GM19372 (cell line): ENCODE measurements around the gene KASH5.
A peak's percentile ranks its signal among the peaks of the same experiment; 100 is the strongest.
"Not testable (repeated sequence)": the region's sequence is repeated elsewhere in the genome, so short reads cannot be mapped to it uniquely, and the experiment has no call there.

Experiments
- ATAC-seq: cut with Tn5 transposase; IDR thresholded peaks from one replicate; pipeline ENCODE4 v1.9.1; 2021; ENCODE audit warnings: mild to moderate bottlenecking, low read depth, moderate library complexity; ENCODE audit not compliant: unreplicated experiment

Gene KASH5

GRCh38 chr19:49453013-49453756 is 65.1 kb downstream of the KASH5 start, which contains the start of gene ALDH16A1:
Gene ALDH16A1 (plus strand): TSS chr19:49453225. CDS start chr19:49453332, 107 bp downstream.
- peak; percentile 78 for ATAC-seq

GRCh38 chr19:49453757-49454240 is 65.8 kb downstream of the KASH5 start:
- no peak for ATAC-seq

GRCh38 chr19:49455773-49456172 is 67.7 kb downstream of the KASH5 start:
- ATAC-seq: no peak

- no peak for ATAC-seq
These were observed 68.3 kb downstream of the KASH5 start for GRCh38 chr19:49456326-49456725.

GRCh38 chr19:49458567-49458903 is 70.5 kb downstream of the KASH5 start:
- ATAC-seq: no peak

GRCh38 chr19:49459388-49459787 is 71.3 kb downstream of the KASH5 start:
- ATAC-seq: no peak

- not testable (repeated sequence) for ATAC-seq
These were observed 73.1 kb downstream of the KASH5 start for GRCh38 chr19:49461130-49461529.

- ATAC-seq: no peak
These were observed 73.6 kb downstream of the KASH5 start for GRCh38 chr19:49461656-49462055.

GRCh38 chr19:49462492-49462891 is 74.4 kb downstream of the KASH5 start:
- no peak for ATAC-seq

GRCh38 chr19:49463960-49464740 is 76.1 kb downstream of the KASH5 start:
- ATAC-seq: no peak

- ATAC-seq: no peak
These were observed 77.3 kb downstream of the KASH5 start for GRCh38 chr19:49465371-49465770.
